ENCODE measurements around the gene ADAM8. TPM values are rescaled to one million over a fixed set of nuclear protein-coding genes. Genes with fewer than 3 reads are reported as not detected.

ADAM8 gene
- total and polyA plus RNA-seq, 2 of the 8 experiments (the other 6 are each of a cell fraction or from before 2014, with no cell fraction given), result 4.6 TPM

GRCh38 chr10:133271521-133272300 is 5.0 kb downstream of the ADAM8 start (continued):
- TF ChIP-seq EZH2 (IDR thresholded peaks at IDR 0.05; ENCODE audit: low read depth, low read length, severe bottlenecking) (no peak), MAX (IDR thresholded peaks at IDR 0.05) (no peak), RBBP5 (IDR thresholded peaks at IDR 0.05; ENCODE audit: borderline replicate concordance, low read depth, low read length) (no peak), GTF2F1 (IDR thresholded peaks at IDR 0.05; ENCODE audit: borderline replicate concordance, low read depth, low read length) (no peak), CBX5 (IDR thresholded peaks at IDR 0.05; ENCODE audit: low read depth, low read length) (no peak), JUN (IDR thresholded peaks at IDR 0.05; ENCODE audit: low read depth, low read length) (no peak), SAP30 (IDR thresholded peaks at IDR 0.05; ENCODE audit: insufficient read depth, insufficient replicate concordance, low read length) (no peak), E2F6 (IDR thresholded peaks at IDR 0.05) (no peak), CBX8 (IDR thresholded peaks at IDR 0.05; ENCODE audit: borderline replicate concordance, low read depth, low read length) (no peak), SIX5 (IDR thresholded peaks at IDR 0.05; ENCODE audit: low read depth, low read length) (no peak), CHD2 (IDR thresholded peaks at IDR 0.05; ENCODE audit: low read length) (no peak)
